Heart left ventricle (tissue), 13 donors: Measurements from ENCODE around the gene USH1G.

Source experiments
- CTCF ChIP-seq, 12 donors: fragments of 200-600 bp; sonication (generic) in 4 of 12; IDR thresholded peaks; one replicate each; pipeline versions ENCODE4 v1.5.0 to v1.8.0; 2018 to 2022; ENCODE audit warnings: antibody characterized with exemption in 12 of 12, mild to moderate bottlenecking in 5 of 12
- POLR2A ChIP-seq, 2 donors: fragments of 450-650 bp; IDR thresholded peaks; one replicate each; pipeline ENCODE4 v1.6.1; 2017; ENCODE audit warnings: antibody characterized with exemption in 2 of 2, mild to moderate bottlenecking in 2 of 2, moderate library complexity in 2 of 2
- donor health status: ischemic (EF 13 %, LVEDD 7.1; RV severe dilation, severe dysfunction).
- donor health status: DM: no; HTN: yes; CAD: no.
- donor health status: DM: no; HTN: no; CAD: no.
- donor health status: ischemic (EF 25% LVEDD 6.9; RV normal size, moderate dysfunction).
- donor health status: ischemic (EF 25% LVEDD 5.7; RV mildly dilated, moderate dysfunction).
- donor health status: ischemic (EF 35%, LVEDD 5.7; RV mildly dilated, moderate dysfunction).
- donor health status: nonischemic (EF 11% LVEDD 7.7; RV severe dilation, severe dysfunction).
- donor health status: DM: yes; HTN: yes; CAD: no.
- donor health status: PGD.
- donor health status: ischemic (EF 29% LVEDD 5.4; RV normal size, mild dysfunction).
- donor health status: nonischemic (EF 23%, LVEDD 6.1; RV moderate dilation, normal function).

GRCh38 chr17:74875977-74876593 lies 47.0 kb downstream of the USH1G start:
- TF ChIP-seq CTCF (IDR thresholded peaks at IDR 0.05) (no peak), POLR2A (IDR thresholded peaks at IDR 0.05) (no peak)
